Panc1 (cell line): ENCODE data around the gene C4orf17. TPM values are rescaled to one million over a fixed set of nuclear protein-coding genes. Genes with fewer than 3 reads are reported as not detected.
A peak's percentile ranks its signal among the peaks of the same experiment; 100 is the strongest.

Experiments used
- ATAC-seq: fragments of 200-7000 bp; cut with Tn5 transposase; 2 replicates; pipeline ENCODE4 v1.9.1; 2020; ENCODE audit warnings: mild to moderate bottlenecking, moderate library complexity
- BruUV-seq: library from RNA; stranded (reverse); fragments of 400-500 nt; replicated peaks from 2 replicates; lab custom pipeline; 2021; lab: Mats Ljungman, UMichigan
- CTCF ChIA-PET: fragments of 300-600 bp; sonication (Branson Sonifier 250); formaldehyde crosslinking; loops from one replicate; lab custom pipeline; 2022; ENCODE audit warnings: antibody characterized with exemption; lab: Charles Lee
- POLR2A ChIA-PET: fragments of 300-600 bp; sonication (Branson Sonifier 250); formaldehyde crosslinking; loops from one replicate; lab custom pipeline; 2022; ENCODE audit warnings: antibody characterized with exemption; lab: Charles Lee
- DNase-seq: peaks from one replicate; pipeline ENCODE4 v3.0.0-alpha.2; 2010; ENCODE audit warnings: low read depth, low spot score
- H3K27ac ChIP-seq: 2 replicates; pipeline ENCODE4 v1.5.1; 2011; ENCODE audit warnings: mild to moderate bottlenecking, low read length, inconsistent platforms
- H3K27me3 ChIP-seq: fragments of 200-500 bp; sonication (Bioruptor generic); 2 replicates; pipeline ENCODE4 v1.6.0; 2014; ENCODE audit warnings: low read length, inconsistent platforms; ENCODE audit not compliant: control insufficient read depth, insufficient read depth
- H3K36me3 ChIP-seq: fragments of 200-500 bp; sonication (Bioruptor generic); 2 replicates; pipeline ENCODE4 v1.5.1; 2014; ENCODE audit warnings: inconsistent platforms, mild to moderate bottlenecking, low read length, moderate library complexity; ENCODE audit not compliant: control insufficient read depth, insufficient read depth
- H3K4me1 ChIP-seq: 2 replicates; pipeline ENCODE4 v1.5.1; 2011; ENCODE audit warnings: inconsistent platforms, mild to moderate bottlenecking, low read length, moderate library complexity; ENCODE audit not compliant: control insufficient read depth, insufficient read depth
- H3K4me3 ChIP-seq, 2 experiments: 2 replicates each; pipeline ENCODE4 v1.5.1; 2011 to 2012; ENCODE audit warnings: low read depth in 2 of 2, low read length in 2 of 2, mild to moderate bottlenecking in 2 of 2, inconsistent platforms in 1 of 2, moderate library complexity in 1 of 2
- H3K9me3 ChIP-seq: fragments of 200-500 bp; sonication (Bioruptor generic); 2 replicates; pipeline ENCODE4 v1.5.1; 2014; ENCODE audit warnings: low read depth, mild to moderate bottlenecking, inconsistent platforms, low read length, moderate library complexity; ENCODE audit not compliant: control insufficient read depth, insufficient read depth
- POLR2AphosphoS5 ChIP-seq: IDR thresholded peaks from 2 replicates; pipeline ENCODE4 v1.6.1; 2012; ENCODE audit warnings: mild to moderate bottlenecking, low read depth, low read length, moderate library complexity
- REST ChIP-seq, 2 experiments: IDR thresholded peaks; 2 replicates each; pipeline ENCODE4 v1.6.1; 2011 to 2012; ENCODE audit warnings: low read depth in 2 of 2, control low read depth in 1 of 2, low read length in 1 of 2, mild to moderate bottlenecking in 1 of 2, moderate library complexity in 1 of 2; ENCODE audit not compliant: insufficient read depth in 1 of 2
- SIN3A ChIP-seq: IDR thresholded peaks from 2 replicates; pipeline ENCODE4 v1.6.1; 2012; ENCODE audit warnings: low read depth, mild to moderate bottlenecking, low read length, moderate library complexity, borderline replicate concordance; ENCODE audit not compliant: insufficient read depth
- TCF7L2 ChIP-seq: IDR thresholded peaks from 2 replicates; pipeline ENCODE4 v1.6.1; 2011; ENCODE audit warnings: mild to moderate bottlenecking, low read depth, low read length, inconsistent platforms
- in situ Hi-C: cut with HindIII; loops from 2 replicates; pipeline ENCODE4 v1.10.0; 2016; ENCODE audit warnings: low sequenced_read_pairs, low pct_unique_long_range_greater_than_20kb
- intact Hi-C: fragments of 100-400 bp; cut with micrococcal nuclease; formaldehyde crosslinking; loops from one replicate; pipeline ENCODE4 v1.10.0; 2022; ENCODE audit not compliant: unreplicated experiment
- total RNA-seq: library from RNA; stranded (reverse); gene quantifications from one replicate; pipeline ENCODE4 v1.2.1, GENCODE V29; 2021; ENCODE audit not compliant: unreplicated experiment
- TF ChIP-seq, protein P1 (sequence below): fragments of 450-650 bp; IDR thresholded peaks from 2 replicates; pipeline ENCODE4 v1.5.1; 2017; ENCODE audit warnings: mild to moderate bottlenecking

The C4orf17 gene
- total RNA-seq, 1 experiment from 2014 or later: not detected

- POLR2A ChIA-PET: no interaction called here
- ATAC-seq: peak; percentile 77
- CTCF ChIA-PET: interaction anchor here (0.6 kb wide), 2 partner anchors 11 to 376 kb away, joined by 3 to 4 read pairs; no protein-coding TSS in a partner anchor
- TF ChIP-seq, protein P1, sequence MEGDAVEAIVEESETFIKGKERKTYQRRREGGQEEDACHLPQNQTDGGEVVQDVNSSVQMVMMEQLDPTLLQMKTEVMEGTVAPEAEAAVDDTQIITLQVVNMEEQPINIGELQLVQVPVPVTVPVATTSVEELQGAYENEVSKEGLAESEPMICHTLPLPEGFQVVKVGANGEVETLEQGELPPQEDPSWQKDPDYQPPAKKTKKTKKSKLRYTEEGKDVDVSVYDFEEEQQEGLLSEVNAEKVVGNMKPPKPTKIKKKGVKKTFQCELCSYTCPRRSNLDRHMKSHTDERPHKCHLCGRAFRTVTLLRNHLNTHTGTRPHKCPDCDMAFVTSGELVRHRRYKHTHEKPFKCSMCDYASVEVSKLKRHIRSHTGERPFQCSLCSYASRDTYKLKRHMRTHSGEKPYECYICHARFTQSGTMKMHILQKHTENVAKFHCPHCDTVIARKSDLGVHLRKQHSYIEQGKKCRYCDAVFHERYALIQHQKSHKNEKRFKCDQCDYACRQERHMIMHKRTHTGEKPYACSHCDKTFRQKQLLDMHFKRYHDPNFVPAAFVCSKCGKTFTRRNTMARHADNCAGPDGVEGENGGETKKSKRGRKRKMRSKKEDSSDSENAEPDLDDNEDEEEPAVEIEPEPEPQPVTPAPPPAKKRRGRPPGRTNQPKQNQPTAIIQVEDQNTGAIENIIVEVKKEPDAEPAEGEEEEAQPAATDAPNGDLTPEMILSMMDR: peak; percentile 76
- no peak for TF ChIP-seq REST (IDR thresholded peaks at IDR 0.05; ENCODE audit: insufficient read depth in 1 of 2, low read depth in 2 of 2, low read length in 1 of 2)
- intact Hi-C loops (loop anchor here (2.0 to 5.0 kb wide), 2 partner anchors 51 to 344 kb away; no protein-coding TSS in a partner anchor), in situ Hi-C loops (no loop called here)
- DNase-seq: peak; percentile 25
- Histone ChIP-seq H3K27me3 (no peaks in the 10 kb centered on the region; the same call in 1 of the 2 replicates), H3K4me1 (no peaks in the 10 kb centered on the region), H3K9me3 (no peaks in the 10 kb centered on the region), H3K4me3 (no peak overlapping the region), H3K36me3 (no peaks in the 10 kb centered on the region), H3K27ac (no peak overlapping the region)
- no TSS peak for BruUV-seq
These were observed 47.9 kb upstream of the C4orf17 start for GRCh38 chr4:99462875-99463464.

DNA sequence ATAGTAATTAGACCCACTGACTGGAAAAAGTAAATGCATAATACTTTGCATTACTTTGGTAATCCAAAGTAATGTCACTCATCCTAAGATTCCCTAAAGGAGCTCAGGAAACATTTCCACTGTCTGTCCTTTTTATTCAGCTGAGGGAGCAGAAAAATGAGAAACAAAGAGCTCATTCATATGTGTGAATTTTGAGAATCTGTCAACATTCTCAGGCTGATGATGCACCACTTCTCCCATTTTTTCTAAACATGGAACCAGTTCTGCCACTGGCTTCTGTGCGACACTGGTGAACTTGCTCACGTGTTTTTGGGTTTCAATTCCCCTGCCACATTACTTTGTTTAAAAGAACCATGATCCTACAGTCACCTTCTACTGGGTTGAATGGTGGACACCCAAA, 47.3 kb upstream of the C4orf17 start:
- Histone ChIP-seq H3K9me3 (no peaks in the 10 kb centered on the region), H3K4me1 (no peaks in the 10 kb centered on the region), H3K4me3 (no peak overlapping the region), H3K27me3 (no peaks in the 10 kb centered on the region; the same call in 1 of the 2 replicates), H3K36me3 (no peaks in the 10 kb centered on the region), H3K27ac (no peak overlapping the region)
- ChIA-PET POLR2A (no interaction called here), CTCF (interaction anchor here (0.6 kb wide), 1 partner anchor 10 kb away, joined by 3 read pairs; no protein-coding TSS in a partner anchor)
- DNase-seq: no peak
- in situ Hi-C loops: no loop called here
- BruUV-seq: no TSS peak
- TF ChIP-seq TCF7L2 (no peak), POLR2AphosphoS5 (no peak), REST (IDR thresholded peaks at IDR 0.05; ENCODE audit: insufficient read depth in 1 of 2, low read depth in 2 of 2, low read length in 1 of 2) (no peak), SIN3A (no peak)
- TF ChIP-seq, protein P1: no peak
- intact Hi-C loops: loop anchor here (2.0 to 5.0 kb wide), 2 partner anchors 51 to 345 kb away; no protein-coding TSS in a partner anchor
- no peak for ATAC-seq
